Pulmonary artery endothelial cell (primary cell): ENCODE data around the gene PDZD2. TPM values are rescaled to one million over a fixed set of nuclear protein-coding genes. Genes with fewer than 3 reads are reported as not detected.

Experiments
- DNase-seq: peaks from one replicate; pipeline ENCODE4 v3.0.0-alpha.2; 2011; ENCODE audit warnings: low read depth, low spot score
- total RNA-seq: library from RNA; depleted of rRNA; stranded (reverse); fragments of >200 nt; gene quantifications from 2 replicates; pipeline ENCODE4 v1.2.3, GENCODE V29; 2014

PDZD2 gene
- total RNA-seq, 1 donor from 2014 or later = 1.6 TPM

GRCh38 chr5:31861601-31862000 is 222.7 kb downstream of the PDZD2 start:
- no peak for DNase-seq

- no peak for DNase-seq
Observed at GRCh38 chr5:31863991-31864411, 225.1 kb downstream of the PDZD2 start.

GRCh38 chr5:31866166-31866565 is 227.2 kb downstream of the PDZD2 start:
- no peak for DNase-seq

GRCh38 chr5:31867219-31867618 is 228.3 kb downstream of the PDZD2 start:
- DNase-seq = no peak

GRCh38 chr5:31880449-31880848 is 241.5 kb downstream of the PDZD2 start:
- DNase-seq = no peak

GRCh38 chr5:31884896-31885295 is 246.0 kb downstream of the PDZD2 start:
- DNase-seq = no peak

- DNase-seq = no peak
Observed at GRCh38 chr5:31886206-31886605, 247.3 kb downstream of the PDZD2 start.

GRCh38 chr5:31887556-31887955 is 248.6 kb downstream of the PDZD2 start:
- no peak for DNase-seq

- no peak for DNase-seq
Observed at GRCh38 chr5:31888564-31888963, 249.6 kb downstream of the PDZD2 start.

GRCh38 chr5:31889001-31889561 is 250.2 kb downstream of the PDZD2 start:
- no peak for DNase-seq

- no peak for DNase-seq
Observed at GRCh38 chr5:31890046-31890445, 251.1 kb downstream of the PDZD2 start.

GRCh38 chr5:31894141-31894540 is 255.2 kb downstream of the PDZD2 start:
- DNase-seq = no peak

- no peak for DNase-seq
Observed at GRCh38 chr5:31895199-31895820, 256.4 kb downstream of the PDZD2 start.

GRCh38 chr5:31898036-31898632 is 259.2 kb downstream of the PDZD2 start:
- DNase-seq = no peak

GRCh38 chr5:31900296-31900865 is 261.4 kb downstream of the PDZD2 start:
- DNase-seq = no peak

- DNase-seq = no peak
Observed at GRCh38 chr5:31901807-31902530, 263.0 kb downstream of the PDZD2 start.

GRCh38 chr5:31908396-31908795 is 269.5 kb downstream of the PDZD2 start:
- no peak for DNase-seq

GRCh38 chr5:31909073-31909472 is 270.1 kb downstream of the PDZD2 start:
- no peak for DNase-seq

- DNase-seq = no peak
Observed at GRCh38 chr5:31911291-31912265, 272.6 kb downstream of the PDZD2 start.

- DNase-seq = no peak
Observed at GRCh38 chr5:31913808-31914207, 274.9 kb downstream of the PDZD2 start.

- DNase-seq = no peak
Observed at GRCh38 chr5:31916327-31916726, 277.4 kb downstream of the PDZD2 start.
